ENCODE measurements around the gene RBBP9.

RBBP9 gene

GRCh38 chr20:18496740-18497592, at the start of gene RBBP9:
Gene RBBP9 (minus strand): TSS chr20:18497225. CDS start chr20:18497167, 58 bp downstream.
- peaks cover 9% of the 10 kb centered on the region; the same call in 1 of the 2 replicates for H3K36me3 ChIP-seq (ENCODE audit: insufficient read depth, low read length)
- peak within 1 kb of the TSS; percentile 82 for H2AFZ ChIP-seq (ENCODE audit: low read length)
- H3K4me2 ChIP-seq (ENCODE audit: low read length): peak within 1 kb of the TSS; percentile 77
- TF ChIP-seq, protein P1, sequence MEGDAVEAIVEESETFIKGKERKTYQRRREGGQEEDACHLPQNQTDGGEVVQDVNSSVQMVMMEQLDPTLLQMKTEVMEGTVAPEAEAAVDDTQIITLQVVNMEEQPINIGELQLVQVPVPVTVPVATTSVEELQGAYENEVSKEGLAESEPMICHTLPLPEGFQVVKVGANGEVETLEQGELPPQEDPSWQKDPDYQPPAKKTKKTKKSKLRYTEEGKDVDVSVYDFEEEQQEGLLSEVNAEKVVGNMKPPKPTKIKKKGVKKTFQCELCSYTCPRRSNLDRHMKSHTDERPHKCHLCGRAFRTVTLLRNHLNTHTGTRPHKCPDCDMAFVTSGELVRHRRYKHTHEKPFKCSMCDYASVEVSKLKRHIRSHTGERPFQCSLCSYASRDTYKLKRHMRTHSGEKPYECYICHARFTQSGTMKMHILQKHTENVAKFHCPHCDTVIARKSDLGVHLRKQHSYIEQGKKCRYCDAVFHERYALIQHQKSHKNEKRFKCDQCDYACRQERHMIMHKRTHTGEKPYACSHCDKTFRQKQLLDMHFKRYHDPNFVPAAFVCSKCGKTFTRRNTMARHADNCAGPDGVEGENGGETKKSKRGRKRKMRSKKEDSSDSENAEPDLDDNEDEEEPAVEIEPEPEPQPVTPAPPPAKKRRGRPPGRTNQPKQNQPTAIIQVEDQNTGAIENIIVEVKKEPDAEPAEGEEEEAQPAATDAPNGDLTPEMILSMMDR (IDR thresholded peaks at IDR 0.05; ENCODE audit: low read length): no peak
- no peak for TF ChIP-seq EZH2 (IDR thresholded peaks at IDR 0.05; ENCODE audit: borderline replicate concordance, low read length)
- H3K4me3 ChIP-seq (ENCODE audit: low read depth, low read length, poor library complexity, severe bottlenecking): peak within 1 kb of the TSS; percentile 86
- no peaks in the 10 kb centered on the region for H3F3A ChIP-seq (ENCODE audit: insufficient read depth, low read length)
- H3K4me1 ChIP-seq (ENCODE audit: insufficient read depth, low read length, severe bottlenecking): peaks cover 15% of the 10 kb centered on the region
- no peaks in the 10 kb centered on the region for H3K9me3 ChIP-seq (ENCODE audit: low read length)
- peak within 1 kb of the TSS; percentile 27 for H3K27ac ChIP-seq (ENCODE audit: low read depth, low read length, poor library complexity, severe bottlenecking)
- H3K9me2 ChIP-seq (ENCODE audit: low read depth, low read length): no peaks in the 10 kb centered on the region
- H3K79me2 ChIP-seq (ENCODE audit: insufficient read depth, low read length): no peaks in the 10 kb centered on the region
- H3K9ac ChIP-seq (ENCODE audit: low read length): peak within 1 kb of the TSS; percentile 82
- no peaks in the 10 kb centered on the region for H3K27me3 ChIP-seq (ENCODE audit: insufficient read depth, low read length)
- H4K20me1 ChIP-seq (ENCODE audit: insufficient read depth, low read length): no peaks in the 10 kb centered on the region

- no peaks in the 10 kb centered on the region for H4K20me1 ChIP-seq (ENCODE audit: insufficient read depth, low read length)
- H3K4me3 ChIP-seq (ENCODE audit: low read depth, low read length, poor library complexity, severe bottlenecking): no peak overlapping the region
- no peak overlapping the region for H3K27ac ChIP-seq (ENCODE audit: low read depth, low read length, poor library complexity, severe bottlenecking)
- H3K36me3 ChIP-seq (ENCODE audit: insufficient read depth, low read length): peaks cover 72% of the 10 kb centered on the region
- no peaks in the 10 kb centered on the region for H3K79me2 ChIP-seq (ENCODE audit: insufficient read depth, low read length)
- no peaks in the 10 kb centered on the region for H3K27me3 ChIP-seq (ENCODE audit: insufficient read depth, low read length)
- no peak overlapping the region for H2AFZ ChIP-seq (ENCODE audit: low read length)
- no peaks in the 10 kb centered on the region for H3K9me3 ChIP-seq (ENCODE audit: low read length)
- no peaks in the 10 kb centered on the region for H3K9me2 ChIP-seq (ENCODE audit: low read depth, low read length)
- H3K4me1 ChIP-seq (ENCODE audit: insufficient read depth, low read length, severe bottlenecking): no peaks in the 10 kb centered on the region
- H3K4me2 ChIP-seq (ENCODE audit: low read length): no peak overlapping the region
- no peaks in the 10 kb centered on the region for H3F3A ChIP-seq (ENCODE audit: insufficient read depth, low read length)
- TF ChIP-seq, protein P1 (IDR thresholded peaks at IDR 0.05; ENCODE audit: low read length): no peak
- TF ChIP-seq EZH2 (IDR thresholded peaks at IDR 0.05; ENCODE audit: borderline replicate concordance, low read length): no peak
- no peak overlapping the region for H3K9ac ChIP-seq (ENCODE audit: low read length)
Measured at GRCh38 chr20:18545566-18545965, 48.5 kb upstream of the RBBP9 start.

DNA sequence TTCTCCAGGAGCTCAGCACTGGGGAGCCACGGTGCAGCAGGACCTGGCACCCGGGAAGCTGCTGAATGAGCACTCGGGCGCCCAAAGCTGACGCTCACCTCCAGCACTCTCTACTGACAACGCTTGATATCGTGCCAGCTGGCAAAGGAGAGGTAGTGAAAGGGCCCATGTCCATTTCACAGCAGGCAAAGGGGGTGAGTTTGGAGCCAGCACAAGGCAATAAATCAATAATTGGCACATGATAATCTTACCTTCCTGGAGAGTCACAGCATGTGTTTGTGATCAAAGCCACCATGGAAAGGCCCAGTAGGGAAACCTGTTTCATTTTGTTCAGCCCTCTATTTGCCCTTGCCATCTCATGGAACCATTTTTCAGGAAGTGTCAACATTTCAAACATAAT, 46.9 kb upstream of the RBBP9 start:
- no peak overlapping the region for H3K27ac ChIP-seq (ENCODE audit: low read depth, low read length, poor library complexity, severe bottlenecking)
- H3K4me1 ChIP-seq (ENCODE audit: insufficient read depth, low read length, severe bottlenecking): no peaks in the 10 kb centered on the region
- H3K36me3 ChIP-seq (ENCODE audit: insufficient read depth, low read length): peaks cover 66% of the 10 kb centered on the region

More for the DNA sequence above, 46.9 kb upstream of the RBBP9 start:
- Histone ChIP-seq H3K9ac (ENCODE audit: low read length) (no peak overlapping the region), H3K4me3 (ENCODE audit: low read depth, low read length, poor library complexity, severe bottlenecking) (no peak overlapping the region), H2AFZ (ENCODE audit: low read length) (no peak overlapping the region), H3K9me3 (ENCODE audit: low read length) (no peaks in the 10 kb centered on the region), H3K27me3 (ENCODE audit: insufficient read depth, low read length) (no peaks in the 10 kb centered on the region), H3K9me2 (ENCODE audit: low read depth, low read length) (no peaks in the 10 kb centered on the region), H3K4me2 (ENCODE audit: low read length) (no peak overlapping the region), H4K20me1 (ENCODE audit: insufficient read depth, low read length) (no peaks in the 10 kb centered on the region), H3K79me2 (ENCODE audit: insufficient read depth, low read length) (no peaks in the 10 kb centered on the region), H3F3A (ENCODE audit: insufficient read depth, low read length) (no peaks in the 10 kb centered on the region)
- no peak for TF ChIP-seq EZH2 (IDR thresholded peaks at IDR 0.05; ENCODE audit: borderline replicate concordance, low read length)
- TF ChIP-seq, protein P1 (IDR thresholded peaks at IDR 0.05; ENCODE audit: low read length): no peak
